Psoas muscle (tissue), 8 donors: ENCODE measurements around the gene RITA1. TPM values are rescaled to one million over a fixed set of nuclear protein-coding genes. Genes with fewer than 3 reads are reported as not detected.

Experiments
- ATAC-seq, 4 donors: fragments of 200-7000 bp; cut with Tn5 transposase; one replicate each; pipeline ENCODE4 v1.9.1; 2020; ENCODE audit warnings: moderate library complexity in 3 of 4, mild to moderate bottlenecking in 2 of 4
- DNase-seq, 2 donors: peaks; one replicate each; pipeline ENCODE4 v3.0.0-alpha.2; 2020
- H3K27ac ChIP-seq: fragments of 200-600 bp; one replicate; pipeline ENCODE4 v1.8.0; 2022
- H3K27me3 ChIP-seq, 3 donors: fragments of 200-600 bp in 1 of 3; one replicate each; pipeline versions ENCODE4 v1.6.1 to v1.8.0; 2013 to 2022; ENCODE audit warnings: low read length in 2 of 3, mild to moderate bottlenecking in 2 of 3, moderate library complexity in 1 of 3; ENCODE audit not compliant: insufficient read depth in 3 of 3
- H3K36me3 ChIP-seq, 2 donors: fragments of 200-600 bp in 1 of 2; one replicate each; pipeline versions ENCODE4 v1.6.1 to v1.8.0; 2013 to 2022; ENCODE audit warnings: low read depth in 1 of 2, mild to moderate bottlenecking in 1 of 2, moderate library complexity in 1 of 2; ENCODE audit not compliant: insufficient read depth in 1 of 2
- H3K4me1 ChIP-seq: fragments of 200-600 bp; one replicate; pipeline ENCODE4 v1.8.0; 2022
- H3K4me3 ChIP-seq: fragments of 200-600 bp; one replicate; pipeline ENCODE4 v1.8.0; 2022; ENCODE audit warnings: mild to moderate bottlenecking
- H3K9me3 ChIP-seq: fragments of 200-600 bp; one replicate; pipeline ENCODE4 v1.8.0; 2022
- CTCF ChIP-seq: fragments of 200-600 bp; IDR thresholded peaks from one replicate; pipeline ENCODE4 v1.8.0; 2022; ENCODE audit warnings: antibody characterized with exemption
- WGBS, 3 donors: extraction: QIAGEN DNeasy Blood & Tissue Kit; methylation state at CpG; one replicate each; pipeline versions ENCODE4 v1.1.6 to v1.1.7; 2013; 5-methylcytosine and 5-hydroxymethylcytosine counted together
- intact Hi-C, 2 donors: fragments of 100-400 bp; cut with DNase I; formaldehyde crosslinking; loops; one replicate each; pipeline versions ENCODE4 v1.11.0 to v1.14.2; 2022
- polyA plus RNA-seq, 3 donors: library from polyadenylated mRNA; stranded (reverse); fragments of 200-250 nt; gene quantifications; one replicate each; pipeline ENCODE4 v1.2.3, GENCODE V29; 2013
- total RNA-seq, 4 donors: library from RNA; stranded (reverse); fragmentation: NEBNext Ultra II Directional in 2 of 4; extraction: Animal tissue kit (Norgen Biotek cat#: 25700) in 2 of 4; gene quantifications; one replicate each; pipeline versions ENCODE4 v1.2.1 to v1.2.4, GENCODE V29; 2021 to 2023
- donor health status: healthy with polysubstance abuse.
- donor health status: DM: no; HTN: no; CAD: no; lungs with moderate emphysema.
- donor health status: Bipolar disorder and iron deficiency.
- donor health status: healthy.
- donor health status: DM: yes; HTN: yes; CAD: no.
- donor health status: DM: no; HTN: no; CAD: no.
- donor health status: DM: no; HTN: no; CAD: no.
- donor health status: DM: yes; HTN: yes; CAD: no.

The RITA1 gene
- total and polyA plus RNA-seq, 7 donors = 13.0 to 28.5 (median 15.3) TPM

GRCh38 chr12:113239811-113240331, 54.4 kb downstream of the RITA1 start:
- no peak for DNase-seq
- 39 to 45% (median 40%) methylated on average over 12 of the region's 12 CpGs for WGBS, 3 donors
- no peak overlapping the region for H3K4me3 ChIP-seq
- ATAC-seq = no peak
- peak overlapping the region; percentile 95 for H3K27ac ChIP-seq
- H3K36me3 ChIP-seq = peaks cover 0 to 11% of the 10 kb centered on the region in 2 donors
- H3K4me1 ChIP-seq = peaks cover 97% of the 10 kb centered on the region
- no peaks in the 10 kb centered on the region for H3K27me3 ChIP-seq
- intact Hi-C loops = no loop called here
- TF ChIP-seq CTCF = no peak
- H3K9me3 ChIP-seq = no peaks in the 10 kb centered on the region

GRCh38 chr12:113240395-113240794, 54.9 kb downstream of the RITA1 start:
- DNase-seq = no peak
- no peak for TF ChIP-seq CTCF
- H3K36me3 ChIP-seq = peaks cover 0 to 11% of the 10 kb centered on the region in 2 donors

GRCh38 chr12:113241191-113242025, 55.9 kb downstream of the RITA1 start:
- no peak overlapping the region for H3K4me3 ChIP-seq
- DNase-seq (peak in 1 of 2 donors; percentile 73), ATAC-seq (peak; percentile 63 to 66 (median 66))
- peaks cover 0 to 11% of the 10 kb centered on the region in 2 donors for H3K36me3 ChIP-seq
- peak overlapping the region; percentile 95 for H3K27ac ChIP-seq
- H3K9me3 ChIP-seq = no peaks in the 10 kb centered on the region
- no peaks in the 10 kb centered on the region for H3K27me3 ChIP-seq
- intact Hi-C loops = no loop called here
- H3K4me1 ChIP-seq = peaks cover 92% of the 10 kb centered on the region
- WGBS, 3 donors = 34 to 54% (median 35%) methylated on average over 14 of the region's 14 CpGs
- no peak for TF ChIP-seq CTCF

More at GRCh38 chr12:113240395-113240794, 54.9 kb downstream of the RITA1 start:
- H3K9me3 ChIP-seq = no peaks in the 10 kb centered on the region
- peak overlapping the region; percentile 95 for H3K27ac ChIP-seq
- H3K4me3 ChIP-seq = no peak overlapping the region
- WGBS, 3 donors = 85 to 88% (median 87%) methylated on average over 3 of the region's 3 CpGs
- no peak for ATAC-seq
- peaks cover 95% of the 10 kb centered on the region for H3K4me1 ChIP-seq
- H3K27me3 ChIP-seq = no peaks in the 10 kb centered on the region
- intact Hi-C loops = no loop called here

Other genes with a start within 250 kb of the RITA1 start
- 1 to 10 TPM; 1.5 to 6.7 (median 3.1) TPM for gene OAS3, start 247.2 kb upstream of the RITA1 start, total RNA-seq
- 1 to 10 TPM; 1.1 to 1.7 (median 1.4) TPM for gene OAS3, start 247.2 kb upstream of the RITA1 start, polyA plus RNA-seq
- 1 to 10 TPM; 2.1 to 8.4 (median 3.7) TPM for gene OAS2, start 207.2 kb upstream of the RITA1 start, total RNA-seq
- 1 to 10 TPM; 1.5 to 1.8 (median 1.7) TPM for gene OAS2, start 207.2 kb upstream of the RITA1 start, polyA plus RNA-seq
- gene DTX1, start 129.0 kb upstream of the RITA1 start, total RNA-seq = 1 to 10 TPM in 2 of 4 donors, under 1 TPM in 2; 0.49 to 2.4 (median 1.2) TPM
- gene DTX1, start 129.0 kb upstream of the RITA1 start, polyA plus RNA-seq = under 1 TPM; 0.59 to 0.86 (median 0.69) TPM
- under 1 TPM in 1 of 4 donors, not detected in 3; 0.89 TPM for gene RASAL1, start 50.0 kb upstream of the RITA1 start, total RNA-seq
- gene RASAL1, start 50.0 kb upstream of the RITA1 start, polyA plus RNA-seq = not detected
- gene CFAP73, start 36.0 kb upstream of the RITA1 start, total RNA-seq = not detected
- gene CFAP73, start 36.0 kb upstream of the RITA1 start, polyA plus RNA-seq = under 1 TPM; 0.17 to 0.35 (median 0.30) TPM
- 10 to 100 TPM; 61.9 to 93.5 (median 81.5) TPM for gene DDX54, start 243 bp upstream of the RITA1 start, total RNA-seq
- 10 to 100 TPM; 53.6 to 88.7 (median 53.7) TPM for gene DDX54, start 243 bp upstream of the RITA1 start, polyA plus RNA-seq
- gene TPCN1, start 35.7 kb downstream of the RITA1 start, total RNA-seq = 10 to 100 TPM; 24.9 to 36.2 (median 27.0) TPM
- gene TPCN1, start 35.7 kb downstream of the RITA1 start, polyA plus RNA-seq = 10 to 100 TPM in 2 of 3 donors, 1 to 10 TPM in 1; 7.6 to 33.7 (median 18.2) TPM
- gene SLC8B1, start 149.4 kb downstream of the RITA1 start, total RNA-seq = 10 to 100 TPM in 1 of 4 donors, 1 to 10 TPM in 3; 7.6 to 10.3 (median 9.5) TPM
- gene SLC8B1, start 149.4 kb downstream of the RITA1 start, polyA plus RNA-seq = 1 to 10 TPM; 5.7 to 9.6 (median 5.7) TPM
- 10 to 100 TPM; 15.7 to 21.4 (median 20.1) TPM for gene PLBD2, start 172.9 kb downstream of the RITA1 start, total RNA-seq
- gene PLBD2, start 172.9 kb downstream of the RITA1 start, polyA plus RNA-seq = 10 to 100 TPM in 1 of 3 donors, 1 to 10 TPM in 2; 5.2 to 14.0 (median 8.3) TPM
- under 1 TPM in 2 of 4 donors, not detected in 2; 0.63 to 0.91 TPM for gene SDS, start 218.2 kb downstream of the RITA1 start, total RNA-seq
- gene SDS, start 218.2 kb downstream of the RITA1 start, polyA plus RNA-seq = under 1 TPM in 2 of 3 donors, not detected in 1; 0.05 to 0.13 TPM
- gene SDSL, start 236.7 kb downstream of the RITA1 start, total RNA-seq = 1 to 10 TPM in 2 of 4 donors, under 1 TPM in 2; 0.89 to 6.0 (median 2.2) TPM
- 1 to 10 TPM in 1 of 3 donors, under 1 TPM in 2; 0.48 to 2.1 (median 0.53) TPM for gene SDSL, start 236.7 kb downstream of the RITA1 start, polyA plus RNA-seq